ENCODE results near the gene RTN4.

Gene RTN4

DNA sequence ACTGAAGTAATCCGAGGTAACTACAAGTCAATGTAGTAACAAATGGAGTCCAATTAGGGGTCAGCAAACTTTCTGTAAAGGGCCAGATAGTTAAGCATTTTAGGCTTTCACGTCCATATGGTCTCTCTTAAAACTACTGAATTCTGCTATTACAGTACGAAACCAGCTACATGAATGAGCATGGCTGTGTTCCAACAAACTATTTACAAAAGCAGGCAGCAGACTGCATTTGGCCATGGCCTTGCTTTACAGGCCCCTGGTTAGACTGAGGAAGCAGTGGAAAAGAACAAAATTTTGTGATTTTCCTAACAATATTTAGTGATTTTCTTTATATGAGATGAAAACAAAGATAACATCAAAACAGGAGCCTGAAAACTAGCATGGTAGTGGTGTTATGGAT is 64.0 kb downstream of the RTN4 start:
- no peak for DNase-seq (ENCODE audit: extremely low read depth, low read depth)
- TF ChIP-seq, protein P1, sequence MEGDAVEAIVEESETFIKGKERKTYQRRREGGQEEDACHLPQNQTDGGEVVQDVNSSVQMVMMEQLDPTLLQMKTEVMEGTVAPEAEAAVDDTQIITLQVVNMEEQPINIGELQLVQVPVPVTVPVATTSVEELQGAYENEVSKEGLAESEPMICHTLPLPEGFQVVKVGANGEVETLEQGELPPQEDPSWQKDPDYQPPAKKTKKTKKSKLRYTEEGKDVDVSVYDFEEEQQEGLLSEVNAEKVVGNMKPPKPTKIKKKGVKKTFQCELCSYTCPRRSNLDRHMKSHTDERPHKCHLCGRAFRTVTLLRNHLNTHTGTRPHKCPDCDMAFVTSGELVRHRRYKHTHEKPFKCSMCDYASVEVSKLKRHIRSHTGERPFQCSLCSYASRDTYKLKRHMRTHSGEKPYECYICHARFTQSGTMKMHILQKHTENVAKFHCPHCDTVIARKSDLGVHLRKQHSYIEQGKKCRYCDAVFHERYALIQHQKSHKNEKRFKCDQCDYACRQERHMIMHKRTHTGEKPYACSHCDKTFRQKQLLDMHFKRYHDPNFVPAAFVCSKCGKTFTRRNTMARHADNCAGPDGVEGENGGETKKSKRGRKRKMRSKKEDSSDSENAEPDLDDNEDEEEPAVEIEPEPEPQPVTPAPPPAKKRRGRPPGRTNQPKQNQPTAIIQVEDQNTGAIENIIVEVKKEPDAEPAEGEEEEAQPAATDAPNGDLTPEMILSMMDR (IDR thresholded peaks at IDR 0.05; ENCODE audit: low read depth, low read length): no peak

DNA sequence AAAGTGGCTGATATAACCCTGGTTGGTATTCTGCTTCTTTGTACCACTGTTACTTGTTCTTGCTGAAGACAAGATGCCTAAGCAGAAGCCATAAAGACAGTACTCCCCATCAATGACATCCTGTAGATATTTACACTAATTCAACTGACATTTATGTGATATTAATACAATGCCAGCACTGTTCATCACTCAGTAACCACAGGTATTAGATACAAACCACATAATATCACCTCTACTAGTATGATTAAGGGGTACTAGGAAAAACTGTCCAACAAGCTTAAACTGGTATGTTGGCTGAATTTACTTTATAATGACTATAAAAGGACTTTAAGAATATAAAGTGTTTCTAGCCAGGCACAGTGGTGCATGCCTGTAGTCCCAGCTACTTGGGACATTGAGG is 65.8 kb downstream of the RTN4 start:
- no peak for DNase-seq (ENCODE audit: extremely low read depth, low read depth)

DNA sequence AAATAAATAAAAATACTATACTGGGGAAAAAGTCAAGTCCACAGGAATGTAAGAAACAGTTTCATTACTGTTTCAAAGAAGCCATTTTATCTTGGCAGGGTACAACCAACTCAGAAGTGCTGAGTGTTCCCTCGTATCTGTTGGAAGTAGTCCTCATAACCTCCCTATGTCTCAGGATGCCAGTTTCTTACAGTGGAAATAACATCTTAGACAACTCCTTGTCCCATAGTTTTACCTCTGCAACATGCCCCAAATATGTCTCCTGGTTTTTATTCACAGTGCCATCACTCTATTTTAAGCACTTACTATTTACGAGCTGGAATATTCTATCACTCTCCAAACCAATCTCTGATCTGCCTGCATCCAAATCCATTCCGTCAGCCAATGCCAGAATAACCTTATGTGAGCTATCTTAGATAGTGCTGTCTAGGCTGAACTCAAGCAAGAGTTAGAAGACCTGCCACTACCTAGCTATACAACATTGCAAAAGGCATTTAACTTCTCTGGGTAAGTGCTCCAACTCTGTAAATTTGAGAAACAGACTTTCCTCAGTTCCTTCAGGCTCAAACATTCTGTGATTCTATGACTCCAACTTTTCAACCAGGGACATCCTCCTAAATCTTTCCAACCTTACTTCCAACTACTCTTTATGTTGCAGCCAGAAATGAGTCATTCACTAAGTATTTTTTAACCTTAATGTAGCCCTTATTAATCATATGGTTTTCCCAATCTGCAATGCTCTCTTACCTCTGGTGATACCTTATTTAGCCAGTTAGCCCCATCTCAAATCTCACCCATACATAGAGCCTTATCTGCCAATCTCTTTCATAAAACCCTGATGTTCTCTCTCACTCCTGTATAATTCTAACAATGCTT is 66.7 kb downstream of the RTN4 start:
- no peak for DNase-seq (ENCODE audit: extremely low read depth, low read depth)
- TF ChIP-seq, protein P1 (IDR thresholded peaks at IDR 0.05; ENCODE audit: low read depth, low read length): no peak

More for the DNA sequence above, 65.8 kb downstream of the RTN4 start:
- TF ChIP-seq, protein P1 (IDR thresholded peaks at IDR 0.05; ENCODE audit: low read depth, low read length): no peak

DNA sequence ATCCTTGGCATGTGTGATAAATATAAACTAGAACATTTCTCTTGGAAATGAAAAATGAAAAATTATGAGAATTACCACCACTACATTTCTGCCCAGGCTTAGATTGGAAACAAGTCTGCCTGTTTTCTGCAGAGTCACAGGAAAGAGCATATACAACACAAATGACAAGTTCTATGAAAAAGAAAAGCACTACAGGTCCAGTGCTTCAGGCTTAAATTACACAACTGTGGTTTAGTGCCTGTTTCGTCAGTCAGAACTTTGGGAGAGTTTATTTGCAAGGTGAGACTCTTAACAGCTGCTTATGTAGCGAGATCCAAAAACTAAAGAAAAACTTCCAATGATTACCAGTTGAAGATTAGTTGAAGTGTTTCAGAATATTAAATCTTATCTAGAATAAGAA is 68.9 kb downstream of the RTN4 start:
- DNase-seq (ENCODE audit: extremely low read depth, low read depth): no peak

GRCh38 chr2:54979321-54980044 is 70.8 kb downstream of the RTN4 start:
- TF ChIP-seq, protein P1 (IDR thresholded peaks at IDR 0.05; ENCODE audit: low read depth, low read length): no peak
- no peak for DNase-seq (ENCODE audit: extremely low read depth, low read depth)

More for the DNA sequence above, 68.9 kb downstream of the RTN4 start:
- TF ChIP-seq, protein P1 (IDR thresholded peaks at IDR 0.05; ENCODE audit: low read depth, low read length): no peak

DNA sequence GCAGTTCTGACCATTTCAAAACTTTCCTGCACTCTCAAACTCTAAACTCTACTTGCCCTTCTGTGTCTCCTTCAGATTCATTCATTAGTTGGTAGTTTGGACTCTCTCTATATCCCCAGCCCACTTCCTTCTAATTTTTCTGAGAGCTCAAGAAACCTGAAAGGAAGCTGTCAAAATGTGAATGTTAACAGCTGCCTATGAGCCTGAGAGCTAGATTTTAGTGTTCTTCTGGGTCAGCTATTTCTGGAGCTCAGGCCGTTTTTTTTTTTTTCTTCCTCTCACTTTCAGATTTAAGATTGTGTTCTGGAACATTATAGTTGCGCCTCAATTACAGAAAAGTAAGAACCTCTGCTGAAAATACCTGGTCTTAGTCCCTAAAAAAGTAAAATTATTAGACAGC is 73.1 kb downstream of the RTN4 start:
- DNase-seq (ENCODE audit: extremely low read depth, low read depth): no peak
- TF ChIP-seq, protein P1 (IDR thresholded peaks at IDR 0.05; ENCODE audit: low read depth, low read length): no peak
